Kasumi-1 (cell line): ENCODE results near the gene CFAP43.
"Not testable (repeated sequence)": the region's sequence is repeated elsewhere in the genome, so short reads cannot be mapped to it uniquely, and the experiment has no call there.

Source experiments
- DNase-seq, 2 experiments: peaks; one replicate each; lab custom pipeline; 2025; lab: John Stamatoyannopoulos, UW

CFAP43 gene

GRCh38 chr10:104232613-104233102 lies 494 bp upstream of the CFAP43 start:
- no peak for DNase-seq

DNA sequence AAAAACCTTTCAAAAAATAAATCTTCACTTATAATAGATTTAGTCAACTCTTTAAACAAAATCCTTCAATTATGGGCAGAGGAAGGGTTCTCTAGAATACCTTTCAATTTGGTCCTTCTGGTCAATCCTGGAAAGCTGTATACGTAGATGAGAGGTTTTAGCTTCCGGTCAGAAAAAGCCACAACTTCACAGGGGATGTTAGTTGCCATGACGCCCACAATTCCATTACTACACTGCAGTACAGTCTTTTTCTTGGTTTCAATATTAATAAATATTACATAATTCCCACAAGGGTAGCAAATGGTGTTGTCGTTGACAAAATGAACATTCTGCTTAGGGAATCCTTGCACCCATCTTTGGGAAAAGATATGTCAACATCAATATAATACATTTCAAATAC lies 1.7 kb downstream of the CFAP43 start:
- DNase-seq = no peak

DNA sequence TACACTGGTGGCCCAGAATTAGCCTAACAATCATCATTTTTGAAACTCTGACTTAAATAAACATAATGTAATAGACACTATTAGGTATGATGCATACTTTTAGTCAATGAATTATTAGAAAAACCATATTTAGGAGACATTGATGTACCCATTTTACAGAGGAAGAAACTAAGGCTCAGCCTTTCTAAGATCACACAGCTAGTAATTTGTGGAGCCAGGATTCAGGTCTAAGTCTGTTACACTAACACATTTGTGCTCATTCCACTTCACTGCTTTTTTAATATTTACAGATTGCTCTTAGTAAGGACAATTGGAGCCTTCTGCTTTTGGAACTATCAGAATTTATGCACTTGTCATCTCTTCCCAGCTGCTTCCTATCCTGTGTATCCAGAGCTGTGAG lies 8.9 kb downstream of the CFAP43 start:
- DNase-seq = no peak

GRCh38 chr10:104220522-104220921 lies 11.6 kb downstream of the CFAP43 start:
- no peak for DNase-seq

DNA sequence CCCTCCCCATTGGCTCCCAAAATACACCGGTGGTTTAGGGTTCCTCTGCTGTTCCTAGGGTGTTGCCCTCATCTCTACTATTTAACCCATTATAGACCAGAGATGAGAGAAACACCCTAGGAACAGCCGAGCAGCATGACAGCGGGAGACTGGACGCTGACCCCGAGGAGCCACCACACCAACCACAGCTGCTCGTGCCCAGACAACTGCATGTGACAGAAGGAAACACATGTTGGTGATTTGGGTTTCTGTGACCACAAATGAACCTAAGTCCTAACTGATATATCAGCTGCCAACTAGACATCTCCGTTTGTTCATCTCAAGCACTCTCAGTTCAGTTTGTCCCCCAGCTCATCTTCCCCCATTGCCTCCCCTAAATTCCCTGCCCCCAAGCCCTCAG lies 13.4 kb downstream of the CFAP43 start:
- DNase-seq = no peak

- no peak for DNase-seq
Measured at GRCh38 chr10:104216631-104217030, 15.5 kb downstream of the CFAP43 start.

DNA sequence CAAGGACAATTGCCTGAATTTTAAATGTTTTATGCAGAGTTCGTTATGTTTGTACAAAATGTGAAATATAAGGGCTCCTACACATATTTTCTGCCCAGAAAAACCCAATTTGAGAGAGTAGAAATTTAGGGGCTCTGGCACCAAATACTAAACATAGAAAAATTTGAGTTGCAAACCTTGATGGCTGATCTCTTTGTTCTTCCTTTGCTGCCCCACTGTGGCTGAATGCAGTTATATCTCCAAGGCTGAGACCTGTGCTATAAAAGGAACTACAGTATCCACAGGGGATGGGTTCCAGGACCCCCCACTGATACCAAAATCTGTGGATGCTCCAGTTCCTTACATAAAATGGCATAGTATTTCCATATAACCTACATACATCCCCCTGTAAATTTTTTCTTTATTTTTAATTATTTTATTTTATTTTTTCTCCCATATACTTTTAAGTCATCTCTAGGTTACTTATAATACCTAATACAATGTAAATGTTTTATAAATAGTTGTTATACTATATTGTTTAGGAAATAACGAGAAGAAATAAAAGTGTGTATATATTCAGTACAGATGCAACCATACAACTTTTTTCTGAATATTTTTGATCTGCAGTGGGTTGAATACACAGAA lies 22.5 kb downstream of the CFAP43 start:
- DNase-seq = peak; percentile 81 to 83

DNA sequence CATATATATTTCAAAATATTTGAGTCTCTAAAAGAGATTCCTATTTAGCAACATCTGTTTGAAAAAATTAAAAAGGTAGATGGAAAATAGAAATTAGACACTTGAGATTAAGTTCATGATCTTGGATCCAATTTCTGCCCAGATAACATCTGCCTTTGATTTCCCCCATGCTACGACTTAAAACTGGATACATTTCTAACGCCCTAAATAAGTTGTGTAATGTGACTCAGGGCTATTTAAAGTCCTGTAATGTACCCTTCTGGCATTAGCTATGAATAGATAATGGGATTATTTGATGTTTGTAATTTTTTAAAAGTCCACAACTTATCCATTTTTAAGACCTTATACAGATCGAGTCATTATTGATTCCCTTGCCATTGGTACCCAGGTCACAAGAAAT lies 23.4 kb downstream of the CFAP43 start:
- no peak for DNase-seq

GRCh38 chr10:104202231-104202630 lies 29.9 kb downstream of the CFAP43 start:
- DNase-seq = no peak

DNA sequence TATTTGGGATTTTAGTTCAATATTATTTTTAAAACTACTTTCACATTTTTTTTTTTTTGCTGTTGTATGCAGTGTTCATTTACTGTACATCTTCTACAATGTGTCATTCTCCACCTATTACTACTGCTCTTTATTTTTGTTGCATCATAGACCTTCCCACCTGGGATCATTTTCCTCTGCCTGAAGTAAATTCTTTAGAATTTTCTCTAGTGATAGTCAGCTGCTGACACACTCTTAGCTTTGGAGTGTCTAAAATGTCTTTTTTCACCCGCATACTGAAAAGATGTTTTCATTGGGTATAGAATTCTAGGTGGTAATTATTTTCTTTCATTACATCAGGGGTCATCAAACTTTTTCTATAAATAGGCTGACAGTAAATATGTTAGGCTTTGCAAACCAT lies 30.5 kb downstream of the CFAP43 start:
- DNase-seq = no peak

- DNase-seq = no peak
Measured at GRCh38 chr10:104199567-104199966, 32.6 kb downstream of the CFAP43 start.

DNA sequence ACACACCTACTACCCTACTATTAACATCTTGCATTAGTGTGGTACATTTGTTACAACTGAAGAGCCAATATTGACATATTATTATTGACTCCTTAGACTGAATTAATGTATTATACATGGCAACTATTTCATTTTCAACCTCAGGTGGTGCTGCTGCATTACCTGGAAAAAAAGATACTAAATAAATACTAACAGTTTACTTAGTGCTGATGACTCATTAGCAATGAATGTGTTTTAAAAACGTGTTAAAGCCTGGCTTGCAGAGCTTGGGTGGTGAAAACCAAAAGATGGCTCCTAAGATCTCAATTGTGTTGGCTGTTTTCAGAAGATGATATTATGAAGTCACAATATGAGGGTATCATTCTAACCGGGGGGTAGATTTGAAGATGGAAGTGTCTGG lies 34.8 kb downstream of the CFAP43 start:
- no peak for DNase-seq

DNA sequence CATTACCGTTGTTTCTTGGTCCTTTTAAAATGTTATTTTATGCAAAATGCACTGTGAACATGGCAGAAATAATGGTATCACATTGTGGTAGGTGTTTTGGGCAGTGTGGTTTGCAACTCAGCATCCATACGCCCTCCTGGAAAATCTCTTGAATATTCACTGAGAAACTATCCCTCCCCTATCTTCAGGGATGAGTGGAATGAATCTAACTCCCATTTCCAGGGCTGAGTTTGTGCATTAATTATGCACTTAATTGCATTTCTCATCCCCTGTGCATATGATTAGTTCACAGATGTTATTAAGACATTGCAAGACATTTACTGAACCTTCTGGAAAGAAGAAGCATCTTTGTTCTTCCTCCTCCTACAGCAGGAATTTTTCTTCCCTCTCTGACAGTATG lies 36.5 kb downstream of the CFAP43 start:
- no peak for DNase-seq

- no peak for DNase-seq
Measured at GRCh38 chr10:104193787-104194186, 38.4 kb downstream of the CFAP43 start.

GRCh38 chr10:104190695-104191094 lies 41.5 kb downstream of the CFAP43 start:
- DNase-seq = no peak

DNA sequence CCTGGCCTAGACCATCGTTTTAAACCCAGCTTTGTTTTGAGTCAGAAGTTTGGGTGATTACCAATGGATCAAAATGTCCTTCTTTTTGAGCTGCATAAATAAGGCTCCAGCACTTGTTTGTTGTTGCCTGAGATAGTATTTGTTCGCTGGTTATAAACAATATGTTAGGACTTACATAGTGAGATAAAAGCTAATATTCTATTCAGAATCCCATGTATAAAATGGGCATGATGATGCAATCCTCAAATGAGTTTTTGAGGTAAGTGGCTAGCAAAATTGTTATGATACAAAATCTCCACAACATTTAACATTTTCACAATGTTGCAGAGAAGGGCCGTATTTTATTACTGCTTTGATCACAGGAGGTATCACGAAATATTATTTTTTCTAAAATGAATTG lies 48.5 kb downstream of the CFAP43 start:
- DNase-seq = no peak

DNA sequence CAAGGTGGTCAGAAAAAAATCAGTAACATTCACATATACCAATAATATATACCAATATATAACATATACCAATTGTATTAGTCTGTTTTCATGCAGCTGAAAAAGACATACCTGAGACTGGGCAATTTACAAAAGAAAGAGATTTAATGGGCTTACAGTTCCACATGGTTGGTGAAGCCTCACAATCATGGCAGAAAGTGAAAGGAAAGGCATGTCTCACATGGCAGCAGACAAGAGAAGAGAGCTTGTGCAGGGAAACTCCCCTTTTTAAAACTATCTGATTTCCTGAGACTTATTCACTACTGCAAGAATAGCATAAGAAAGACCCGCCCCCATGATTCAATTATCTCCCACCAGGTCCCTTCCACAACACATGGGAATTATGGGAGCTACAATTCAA lies 58.0 kb downstream of the CFAP43 start:
- DNase-seq = not testable (repeated sequence)

GRCh38 chr10:104170610-104171254 lies 61.4 kb downstream of the CFAP43 start:
- DNase-seq = no peak

- DNase-seq = no peak
Measured at GRCh38 chr10:104155591-104155990, 76.6 kb downstream of the CFAP43 start.

GRCh38 chr10:104151737-104152136 lies 80.4 kb downstream of the CFAP43 start:
- no peak for DNase-seq

DNA sequence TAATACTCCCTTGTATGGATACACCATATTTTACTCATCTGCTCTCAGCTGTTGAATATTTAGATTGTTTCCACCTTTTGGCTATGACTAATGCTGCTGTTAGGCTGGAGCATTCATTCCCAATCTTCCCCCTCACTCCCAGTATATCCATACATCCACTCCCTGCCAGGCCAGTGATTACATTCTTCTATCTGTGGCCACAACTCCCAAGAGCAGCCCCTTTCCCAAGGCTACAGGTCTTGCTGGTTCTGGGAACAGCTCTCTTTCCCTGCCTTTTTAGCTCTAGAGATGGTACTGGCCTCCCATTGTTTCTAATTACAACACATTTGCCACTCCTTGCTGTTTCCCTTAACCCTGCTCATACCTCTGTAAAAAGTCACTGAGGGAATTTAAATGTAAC lies 82.0 kb downstream of the CFAP43 start:
- no peak for DNase-seq

DNA sequence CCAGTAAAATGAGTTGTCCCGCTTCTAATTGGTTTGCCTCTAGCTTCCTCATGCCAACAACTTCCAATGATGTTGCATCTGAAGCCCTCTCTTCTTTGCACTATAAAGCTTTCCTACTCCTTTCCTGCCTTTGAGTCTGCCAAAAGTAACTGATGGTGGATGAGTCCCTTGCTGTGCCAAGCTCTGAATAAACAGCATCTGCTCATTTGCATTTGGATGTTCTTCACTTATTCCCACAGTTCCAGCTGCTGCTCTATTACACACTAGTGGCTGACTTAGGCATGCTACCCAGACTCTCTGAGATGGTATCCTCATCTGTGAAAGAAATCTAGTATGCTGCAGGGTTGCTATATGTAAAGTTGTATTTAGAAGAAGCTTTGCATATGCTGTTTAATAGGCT lies 85.3 kb downstream of the CFAP43 start:
- no peak for DNase-seq

- no peak for DNase-seq
Measured at GRCh38 chr10:104144931-104145330, 87.2 kb downstream of the CFAP43 start.

DNA sequence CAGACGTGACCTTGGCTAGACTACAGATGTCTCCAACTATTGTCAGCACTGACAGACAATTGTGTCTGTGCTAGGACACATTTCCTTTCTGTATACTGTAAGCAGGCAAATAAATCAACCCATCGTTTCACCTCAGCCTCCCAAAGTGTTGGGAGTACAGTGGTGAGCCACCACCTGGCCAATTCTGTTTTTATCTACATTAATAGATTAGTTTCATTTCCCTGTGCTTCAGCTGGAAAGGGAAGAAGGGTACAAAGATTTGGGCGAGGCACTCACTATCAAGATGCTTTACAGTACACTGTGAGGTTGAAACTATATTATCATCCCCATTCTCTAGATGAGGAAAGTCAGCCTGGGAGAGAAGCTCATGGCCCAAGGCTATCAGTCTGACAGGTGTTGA lies 88.3 kb downstream of the CFAP43 start:
- DNase-seq = no peak
